Lower leg skin (tissue), 4 donors: Measurements from ENCODE around the gene MEF2C. TPM values are rescaled to one million over a fixed set of nuclear protein-coding genes. Genes with fewer than 3 reads are reported as not detected.

Experiments
- DNase-seq, 2 donors: peaks; one replicate each; pipeline ENCODE4 v3.0.0-alpha.2; 2019; ENCODE audit warnings: low spot score in 2 of 2
- H3K4me3 ChIP-seq: fragments of 200-600 bp; sonication (generic); 2 replicates; pipeline ENCODE4 v1.5.1; 2017; ENCODE audit warnings: mild to moderate bottlenecking, low read depth; ENCODE audit not compliant: poor library complexity, severe bottlenecking
- POLR2A ChIP-seq, 2 donors: fragments of 450-650 bp; IDR thresholded peaks; one replicate each; pipeline ENCODE4 v1.6.1; 2016 to 2017; ENCODE audit warnings: antibody characterized with exemption in 2 of 2, mild to moderate bottlenecking in 1 of 2, moderate library complexity in 1 of 2
- WGBS, 2 donors: methylation state at CpG; one replicate each; pipeline ENCODE4 v1.1.5; 2018; 5-methylcytosine and 5-hydroxymethylcytosine counted together
- intact Hi-C: fragments of 100-400 bp; cut with DNase I; formaldehyde crosslinking; loops from one replicate; pipeline ENCODE4 v1.15.0; 2023; ENCODE audit warnings: low total_unique reads
- total RNA-seq, 4 donors: library from RNA; depleted of rRNA; stranded (reverse); fragments of >200 nt; gene quantifications; one replicate each; pipeline ENCODE4 v1.1.0, GENCODE V29; 2016
- TF ChIP-seq, protein P1 (sequence below), 3 donors: fragments of 450-650 bp; IDR thresholded peaks; one replicate each; pipeline ENCODE4 v1.5.1; 2016; ENCODE audit warnings: antibody characterized with exemption in 3 of 3, mild to moderate bottlenecking in 3 of 3, moderate library complexity in 2 of 3

The MEF2C gene
- total RNA-seq, 4 donors from 2014 or later = 2.4 to 15.5 (median 8.1) TPM

DNA sequence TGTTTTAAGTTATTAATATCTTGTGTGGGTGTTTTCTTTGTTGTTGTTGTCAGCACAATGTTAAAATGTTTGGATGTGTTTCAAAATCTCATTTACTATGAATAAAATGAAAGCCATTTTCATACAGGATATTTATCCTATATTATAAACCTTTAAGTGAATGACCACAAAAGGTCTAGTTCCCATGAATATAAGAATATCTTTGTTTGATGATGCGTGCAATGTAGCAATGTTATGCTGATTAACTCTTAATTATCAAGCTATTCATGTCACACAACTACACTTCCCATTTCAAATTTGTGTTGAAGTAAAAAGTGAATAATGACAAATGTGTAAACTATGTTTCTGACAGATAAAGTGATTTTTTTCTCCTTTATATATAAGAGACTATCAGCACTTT is 59.8 kb downstream of the MEF2C start:
- H3K4me3 ChIP-seq = no peak overlapping the region
- no peak for TF ChIP-seq POLR2A (IDR thresholded peaks at IDR 0.05)
- TF ChIP-seq, protein P1, sequence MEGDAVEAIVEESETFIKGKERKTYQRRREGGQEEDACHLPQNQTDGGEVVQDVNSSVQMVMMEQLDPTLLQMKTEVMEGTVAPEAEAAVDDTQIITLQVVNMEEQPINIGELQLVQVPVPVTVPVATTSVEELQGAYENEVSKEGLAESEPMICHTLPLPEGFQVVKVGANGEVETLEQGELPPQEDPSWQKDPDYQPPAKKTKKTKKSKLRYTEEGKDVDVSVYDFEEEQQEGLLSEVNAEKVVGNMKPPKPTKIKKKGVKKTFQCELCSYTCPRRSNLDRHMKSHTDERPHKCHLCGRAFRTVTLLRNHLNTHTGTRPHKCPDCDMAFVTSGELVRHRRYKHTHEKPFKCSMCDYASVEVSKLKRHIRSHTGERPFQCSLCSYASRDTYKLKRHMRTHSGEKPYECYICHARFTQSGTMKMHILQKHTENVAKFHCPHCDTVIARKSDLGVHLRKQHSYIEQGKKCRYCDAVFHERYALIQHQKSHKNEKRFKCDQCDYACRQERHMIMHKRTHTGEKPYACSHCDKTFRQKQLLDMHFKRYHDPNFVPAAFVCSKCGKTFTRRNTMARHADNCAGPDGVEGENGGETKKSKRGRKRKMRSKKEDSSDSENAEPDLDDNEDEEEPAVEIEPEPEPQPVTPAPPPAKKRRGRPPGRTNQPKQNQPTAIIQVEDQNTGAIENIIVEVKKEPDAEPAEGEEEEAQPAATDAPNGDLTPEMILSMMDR (IDR thresholded peaks at IDR 0.05) = no peak
- DNase-seq = no peak
- intact Hi-C loops = no loop called here
- WGBS, 2 donors = 74 to 79% methylated on average over 1 of the region's 1 CpG

DNA sequence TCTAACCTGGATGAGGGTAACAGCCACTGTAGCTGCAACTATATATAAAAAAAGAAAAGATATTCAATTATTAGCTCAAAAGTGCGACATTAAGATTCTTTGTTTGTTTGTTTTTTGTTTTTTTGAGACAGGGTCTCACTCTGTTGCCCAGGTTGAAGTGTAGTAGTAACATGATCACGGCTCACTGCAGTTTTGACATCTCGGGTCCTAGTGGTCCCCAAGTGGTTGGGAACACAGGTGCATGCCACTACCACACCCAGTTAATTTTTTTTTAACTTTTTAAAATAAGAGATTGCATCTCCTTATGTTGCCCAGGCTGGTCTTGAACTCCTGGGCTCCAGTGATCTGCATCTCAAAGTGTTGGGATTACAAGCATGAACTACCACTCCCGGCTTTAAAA is 61.8 kb downstream of the MEF2C start:
- TF ChIP-seq, protein P1 (IDR thresholded peaks at IDR 0.05) = no peak
- no peak for TF ChIP-seq POLR2A (IDR thresholded peaks at IDR 0.05)

GRCh38 chr5:88820581-88820980 is 62.4 kb downstream of the MEF2C start:
- intact Hi-C loops = no loop called here
- DNase-seq = no peak
- 90 to 91% methylated on average over 2 of the region's 2 CpGs for WGBS, 2 donors
- no peak for TF ChIP-seq POLR2A (IDR thresholded peaks at IDR 0.05)
- TF ChIP-seq, protein P1 (IDR thresholded peaks at IDR 0.05) = no peak
- no peak overlapping the region for H3K4me3 ChIP-seq

More for the DNA sequence above, 61.8 kb downstream of the MEF2C start:
- intact Hi-C loops = no loop called here
- WGBS, 2 donors = 92 to 97% methylated on average over 4 of the region's 4 CpGs
- DNase-seq = no peak
- no peak overlapping the region for H3K4me3 ChIP-seq

- H3K4me3 ChIP-seq = no peak overlapping the region
- DNase-seq = no peak
- 78 to 86% methylated on average over 5 of the region's 5 CpGs for WGBS, 2 donors
- TF ChIP-seq POLR2A (IDR thresholded peaks at IDR 0.05) = no peak
- TF ChIP-seq, protein P1 (IDR thresholded peaks at IDR 0.05) = no peak
- intact Hi-C loops = no loop called here
Observed at GRCh38 chr5:88819301-88819999, 63.5 kb downstream of the MEF2C start.

- intact Hi-C loops = no loop called here
- H3K4me3 ChIP-seq = no peak overlapping the region
- 70 to 81% methylated on average over 4 of the region's 4 CpGs for WGBS, 2 donors
- TF ChIP-seq, protein P1 (IDR thresholded peaks at IDR 0.05) = no peak
- no peak for TF ChIP-seq POLR2A (IDR thresholded peaks at IDR 0.05)
- DNase-seq = no peak
Observed at GRCh38 chr5:88818296-88818695, 64.7 kb downstream of the MEF2C start.

DNA sequence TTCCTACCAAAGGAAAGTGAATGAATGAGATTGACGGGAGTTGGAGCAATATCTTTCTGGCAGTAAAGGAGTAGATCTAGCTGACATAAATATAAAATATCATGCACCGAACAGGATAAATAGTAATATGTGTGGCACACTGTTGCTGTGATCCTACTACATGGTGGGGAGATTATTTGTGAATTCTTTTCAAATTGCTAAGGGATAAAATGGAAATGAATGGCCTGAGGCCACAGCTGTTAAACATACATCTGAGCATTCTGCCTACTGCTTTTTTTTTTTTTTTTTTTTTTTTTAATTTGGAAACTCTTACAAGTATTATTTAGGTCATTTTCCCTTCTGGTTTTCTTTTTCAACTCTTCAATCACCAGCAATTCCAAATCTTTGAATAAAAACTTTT is 66.8 kb downstream of the MEF2C start:
- intact Hi-C loops = no loop called here
- H3K4me3 ChIP-seq = no peak overlapping the region
- no peak for DNase-seq
- WGBS, 2 donors = 77 to 84% methylated on average over 2 of the region's 2 CpGs
- TF ChIP-seq POLR2A (IDR thresholded peaks at IDR 0.05) = no peak
- TF ChIP-seq, protein P1 (IDR thresholded peaks at IDR 0.05) = no peak
